KOPT-K1 (cell line): ENCODE measurements around the gene BRPF3.

ENCODE experiments used
- H3K27ac ChIP-seq: fragments of 200-600 bp; sonication (generic); 2 replicates; pipeline ENCODE4 v1.5.1; 2016; ENCODE audit warnings: antibody characterized with exemption, mild to moderate bottlenecking, low read depth, low read length; ENCODE audit not compliant: poor library complexity, severe bottlenecking
- H3K36me3 ChIP-seq: fragments of 200-600 bp; sonication (generic); 2 replicates; pipeline ENCODE4 v1.5.1; 2017; ENCODE audit warnings: antibody characterized with exemption, mild to moderate bottlenecking, low read length, moderate library complexity; ENCODE audit not compliant: insufficient read depth
- H3K9me3 ChIP-seq: fragments of 200-600 bp; sonication (generic); 2 replicates; pipeline ENCODE4 v1.5.1; 2017; ENCODE audit warnings: antibody characterized with exemption, low read length, mild to moderate bottlenecking; ENCODE audit not compliant: insufficient read depth, poor library complexity, severe bottlenecking

Gene BRPF3

DNA sequence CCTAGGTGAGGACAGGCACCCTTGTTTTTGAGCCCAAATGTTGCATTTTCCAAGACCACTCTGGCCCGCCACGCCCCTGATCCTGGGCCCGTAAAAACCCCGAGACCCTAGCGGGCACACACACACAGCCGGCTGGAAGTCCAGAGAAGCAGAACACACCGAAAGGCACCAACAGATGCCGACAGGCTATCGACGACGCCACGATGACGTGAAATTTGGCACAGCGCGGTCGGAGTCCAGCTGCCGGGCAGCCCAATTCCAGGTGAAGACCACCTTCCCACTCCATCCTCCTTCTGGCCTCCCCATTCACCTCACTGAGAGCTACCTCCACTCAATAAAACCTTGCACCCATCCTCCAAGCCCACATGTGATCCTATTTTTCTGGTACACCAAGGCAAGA, 39.3 kb downstream of the BRPF3 start:
- peaks cover 25% of the 10 kb centered on the region for H3K36me3 ChIP-seq
- no peaks in the 10 kb centered on the region for H3K9me3 ChIP-seq
- H3K27ac ChIP-seq = no peak overlapping the region

DNA sequence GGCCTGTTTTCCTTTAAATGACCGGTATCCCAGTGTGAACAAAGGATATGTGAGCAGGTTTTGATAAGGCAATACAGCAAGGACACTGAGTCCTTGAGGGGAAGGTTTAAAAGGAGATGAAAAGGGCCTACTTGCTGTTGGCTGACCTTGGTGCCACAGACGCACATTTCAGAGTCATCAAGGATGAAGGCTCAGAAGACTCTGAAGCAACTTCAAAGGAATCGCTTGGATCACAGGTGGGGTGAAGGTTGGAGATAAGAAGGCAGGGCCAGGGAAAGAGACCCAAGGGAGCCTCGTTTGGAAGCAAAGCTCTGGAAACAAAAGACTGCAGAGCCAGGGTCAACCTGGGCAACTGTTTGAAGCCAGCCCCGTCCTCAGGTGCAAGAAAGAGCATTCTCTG, 43.2 kb downstream of the BRPF3 start:
- no peaks in the 10 kb centered on the region for H3K9me3 ChIP-seq
- H3K27ac ChIP-seq = no peak overlapping the region
- no peaks in the 10 kb centered on the region for H3K36me3 ChIP-seq

DNA sequence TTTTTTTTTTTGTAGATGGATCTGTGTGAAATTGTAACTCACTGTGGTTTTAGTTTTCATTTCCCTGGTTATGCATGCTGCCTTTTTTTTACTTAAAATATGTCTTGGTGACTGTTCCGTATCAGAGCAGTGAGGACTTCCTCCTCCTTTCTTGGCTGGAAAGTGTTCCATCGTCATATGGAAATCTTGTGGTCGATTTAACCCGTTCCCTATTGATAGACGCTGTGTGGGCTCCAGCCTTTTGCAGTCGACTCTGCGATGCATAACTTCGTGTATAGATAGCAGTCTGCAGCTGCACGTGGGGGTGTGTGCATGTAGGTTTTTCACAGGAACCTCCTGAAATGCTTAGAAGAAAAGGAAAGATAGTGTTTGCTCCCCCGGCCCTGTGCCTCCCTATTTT, 45.2 kb downstream of the BRPF3 start:
- no peak overlapping the region for H3K27ac ChIP-seq
- no peaks in the 10 kb centered on the region for H3K9me3 ChIP-seq

DNA sequence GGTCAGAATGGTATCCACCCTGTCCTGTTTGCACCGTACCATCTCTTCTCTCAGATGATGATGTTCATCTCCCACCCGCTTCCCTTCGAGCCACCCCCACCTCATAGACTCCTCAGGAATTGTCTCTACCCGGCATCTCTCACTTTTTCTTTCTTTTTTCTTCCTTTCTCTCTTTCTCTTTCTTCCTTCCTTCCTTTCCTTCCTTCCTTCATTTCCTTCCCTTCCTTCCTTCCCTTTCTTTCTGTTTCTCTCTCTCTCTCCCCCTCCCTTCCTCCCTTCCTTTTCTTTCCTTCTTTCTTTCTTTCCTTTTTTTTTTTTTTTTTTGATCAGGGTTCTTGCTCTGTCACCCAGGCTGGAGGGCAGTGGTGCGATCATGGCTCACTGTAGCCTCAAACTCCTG, 45.6 kb downstream of the BRPF3 start:
- Histone ChIP-seq H3K36me3 (no peaks in the 10 kb centered on the region), H3K27ac (no peak overlapping the region)

More for the DNA sequence above, 45.2 kb downstream of the BRPF3 start:
- no peaks in the 10 kb centered on the region for H3K36me3 ChIP-seq

DNA sequence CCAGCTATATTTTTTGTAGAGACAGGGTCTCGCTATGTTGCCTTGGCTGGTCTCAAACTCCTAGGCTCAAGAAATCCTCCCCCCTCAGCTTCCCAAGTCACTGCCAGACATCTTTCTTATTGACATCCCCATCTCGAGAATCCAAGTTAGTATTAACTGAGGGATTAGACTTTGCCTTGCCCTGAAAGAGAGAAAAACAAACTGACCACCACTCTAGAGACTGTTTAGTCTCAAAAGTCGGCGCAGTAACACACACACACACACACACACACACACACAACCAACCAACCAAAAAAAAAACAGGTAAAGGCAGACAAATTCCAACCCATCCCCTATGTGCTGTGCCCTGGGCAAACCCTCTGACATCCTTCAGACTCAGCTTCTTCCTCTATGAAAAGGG, 46.1 kb downstream of the BRPF3 start:
- Histone ChIP-seq H3K9me3 (no peaks in the 10 kb centered on the region), H3K27ac (no peak overlapping the region), H3K36me3 (no peaks in the 10 kb centered on the region)

More for the DNA sequence above, 45.6 kb downstream of the BRPF3 start:
- no peaks in the 10 kb centered on the region for H3K9me3 ChIP-seq

DNA sequence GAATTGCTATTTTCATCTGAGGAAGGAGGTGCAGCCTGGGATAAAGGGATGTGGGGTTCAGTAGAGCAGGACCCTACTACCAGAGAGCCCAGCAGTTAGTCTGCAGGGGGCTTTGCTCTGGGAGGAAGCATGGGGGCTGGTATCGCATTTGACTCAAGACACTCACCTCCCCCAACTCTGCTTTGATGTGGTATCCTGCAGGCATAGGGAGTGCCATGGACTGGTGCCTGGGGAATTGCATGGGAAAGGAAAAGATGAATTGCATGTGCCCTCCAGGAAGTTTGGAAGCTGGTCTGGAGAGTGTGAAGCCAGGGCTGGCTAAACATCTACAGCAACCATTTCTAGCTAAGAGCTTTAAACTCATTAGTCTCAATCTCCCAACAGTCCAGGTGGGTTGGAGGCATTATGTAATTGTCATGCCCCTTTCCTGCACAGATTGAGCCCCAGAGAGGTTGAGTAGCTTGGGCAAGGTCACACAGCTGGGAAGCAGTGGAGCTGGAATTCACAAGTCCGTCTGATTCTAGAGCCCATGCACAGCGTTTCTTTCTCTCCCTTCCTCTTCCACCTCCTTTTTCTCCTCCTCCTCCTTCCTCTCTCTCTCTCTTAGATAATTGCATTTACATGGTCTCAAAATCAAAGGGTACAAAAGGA, 47.1 kb downstream of the BRPF3 start:
- no peaks in the 10 kb centered on the region for H3K9me3 ChIP-seq
- H3K27ac ChIP-seq = no peak overlapping the region
- no peaks in the 10 kb centered on the region for H3K36me3 ChIP-seq

DNA sequence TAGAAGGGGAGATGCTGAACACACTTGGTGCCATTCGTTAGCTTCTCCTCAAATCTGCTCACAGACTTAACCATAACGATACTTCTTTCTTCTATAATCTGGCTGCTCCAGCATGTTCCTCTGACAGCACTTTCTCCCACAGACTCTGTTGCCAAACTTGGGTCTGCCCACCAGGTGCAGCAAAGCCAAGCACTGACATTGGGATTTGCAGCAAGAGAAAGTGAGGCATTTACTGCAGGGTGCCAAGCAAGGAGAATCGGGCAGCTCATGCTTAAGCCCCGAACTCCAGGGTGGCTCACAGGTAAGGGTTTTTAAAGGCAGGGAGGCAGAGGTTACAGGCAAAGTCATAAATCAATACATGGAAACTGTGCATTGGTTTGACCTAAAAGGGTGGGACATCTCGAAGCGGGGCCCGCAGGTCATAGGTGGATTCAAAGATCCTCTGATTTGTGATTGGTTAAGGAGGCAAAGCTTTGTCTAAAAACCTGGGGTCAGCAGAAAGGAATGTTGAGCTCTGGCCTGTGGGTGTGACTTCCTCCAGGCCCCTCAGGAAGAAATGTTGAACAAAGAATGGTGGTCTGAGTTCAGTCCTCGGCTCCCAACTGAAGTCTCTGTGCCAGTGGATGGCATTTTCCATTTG, 48.2 kb downstream of the BRPF3 start:
- H3K9me3 ChIP-seq = no peaks in the 10 kb centered on the region
- no peaks in the 10 kb centered on the region for H3K36me3 ChIP-seq
- no peak overlapping the region for H3K27ac ChIP-seq

DNA sequence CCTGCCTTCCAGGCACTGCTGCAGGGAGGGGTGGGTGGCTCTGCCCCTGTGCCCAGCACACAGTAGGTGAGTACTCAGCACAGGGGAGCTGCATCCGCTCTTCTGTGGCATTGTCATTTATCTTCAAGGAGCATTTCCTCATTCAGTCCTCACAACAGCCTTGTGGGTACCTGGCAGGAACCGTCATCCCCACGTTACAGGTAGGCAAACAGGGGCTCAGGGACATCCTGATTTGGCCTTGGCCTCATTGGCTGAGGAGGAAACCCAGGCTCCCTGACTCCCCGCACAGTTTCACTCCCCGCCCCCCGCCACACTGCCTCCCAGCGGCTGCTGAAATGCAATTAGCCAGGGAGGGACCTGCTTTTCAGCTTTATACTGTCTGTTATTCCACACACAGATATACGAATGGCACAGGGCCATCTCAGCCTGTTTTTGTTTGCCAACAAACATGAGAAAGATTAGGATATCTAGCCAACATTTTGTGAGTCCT, 49.1 kb downstream of the BRPF3 start:
- no peaks in the 10 kb centered on the region for H3K36me3 ChIP-seq
- H3K27ac ChIP-seq = no peak overlapping the region
- no peaks in the 10 kb centered on the region for H3K9me3 ChIP-seq

DNA sequence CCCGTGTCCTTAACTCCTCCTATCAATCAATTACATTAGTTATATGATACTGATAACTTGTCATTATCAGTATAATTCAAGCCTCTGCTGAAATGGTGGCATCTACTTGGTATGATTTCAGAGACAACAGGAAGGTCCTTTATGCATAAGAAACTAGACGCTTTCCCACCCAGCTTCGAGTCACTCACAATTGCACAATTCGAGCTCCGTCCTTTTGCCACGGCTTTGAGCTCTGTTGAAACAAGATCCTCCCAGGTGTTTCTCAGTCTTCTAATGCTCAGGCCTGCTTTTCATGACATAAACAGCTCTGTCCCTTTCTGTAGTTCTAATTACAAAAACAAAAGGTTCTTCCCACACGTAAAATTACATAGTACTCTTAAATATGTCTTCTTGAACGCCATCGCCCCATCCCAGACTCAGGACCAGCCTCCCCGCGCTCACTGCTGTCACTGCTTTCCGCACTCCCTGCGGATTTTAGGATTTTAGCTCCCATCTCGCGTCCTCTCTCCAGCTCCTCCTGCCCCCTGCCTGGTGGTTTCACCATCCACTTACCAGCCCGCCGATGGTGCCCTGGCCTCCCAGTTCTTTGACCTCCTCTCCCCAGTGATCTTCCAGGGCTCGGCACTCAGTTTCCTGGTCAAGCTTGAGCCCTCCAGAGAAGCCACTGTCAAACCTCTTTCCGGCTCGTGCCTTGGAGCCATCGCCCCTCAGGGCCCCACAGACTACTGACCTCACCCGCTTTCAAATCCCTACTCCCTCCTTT, 50.1 kb downstream of the BRPF3 start:
- no peaks in the 10 kb centered on the region for H3K9me3 ChIP-seq
- H3K36me3 ChIP-seq = no peaks in the 10 kb centered on the region
- H3K27ac ChIP-seq = no peak overlapping the region

DNA sequence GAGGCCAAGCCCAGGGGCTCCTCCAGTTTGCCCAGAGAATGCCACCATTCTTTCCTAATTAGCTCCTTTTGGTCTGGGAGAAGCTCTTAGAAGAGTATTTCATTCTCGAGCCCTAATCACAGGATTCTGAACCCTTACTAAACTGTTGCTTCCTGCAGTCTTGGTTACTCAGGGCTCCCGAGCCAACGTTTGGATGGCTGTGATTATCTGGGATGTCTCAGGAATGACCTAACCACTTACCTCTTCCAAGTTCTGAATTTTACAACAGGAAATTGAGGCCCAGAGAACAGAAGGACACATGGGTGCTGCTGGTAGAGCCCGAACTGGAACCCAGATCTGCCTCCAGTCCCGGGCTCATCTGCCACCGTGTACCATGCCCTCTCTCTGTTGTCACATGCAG, 51.1 kb downstream of the BRPF3 start:
- Histone ChIP-seq H3K36me3 (no peaks in the 10 kb centered on the region), H3K27ac (no peak overlapping the region), H3K9me3 (no peaks in the 10 kb centered on the region)

DNA sequence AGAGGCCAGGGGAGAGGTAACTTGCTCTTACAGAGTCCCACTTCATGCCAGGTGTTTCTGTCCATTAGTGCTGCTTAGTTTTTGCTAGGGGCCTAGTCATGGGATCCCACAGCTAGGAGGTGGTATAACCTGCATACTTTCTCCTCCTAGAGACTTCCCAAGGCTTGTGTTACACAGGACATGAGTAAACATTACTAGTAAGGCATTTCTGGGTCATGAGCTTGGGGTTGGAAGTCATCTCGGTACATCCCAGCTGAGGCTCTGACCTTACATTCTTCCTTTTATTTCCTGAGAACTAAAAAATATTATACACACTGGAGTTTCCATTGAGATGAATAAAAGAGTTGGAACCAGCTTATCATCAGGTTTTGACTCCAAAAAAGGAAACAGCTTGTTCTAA, 52.4 kb downstream of the BRPF3 start:
- no peaks in the 10 kb centered on the region for H3K9me3 ChIP-seq
- no peak overlapping the region for H3K27ac ChIP-seq
- no peaks in the 10 kb centered on the region for H3K36me3 ChIP-seq

DNA sequence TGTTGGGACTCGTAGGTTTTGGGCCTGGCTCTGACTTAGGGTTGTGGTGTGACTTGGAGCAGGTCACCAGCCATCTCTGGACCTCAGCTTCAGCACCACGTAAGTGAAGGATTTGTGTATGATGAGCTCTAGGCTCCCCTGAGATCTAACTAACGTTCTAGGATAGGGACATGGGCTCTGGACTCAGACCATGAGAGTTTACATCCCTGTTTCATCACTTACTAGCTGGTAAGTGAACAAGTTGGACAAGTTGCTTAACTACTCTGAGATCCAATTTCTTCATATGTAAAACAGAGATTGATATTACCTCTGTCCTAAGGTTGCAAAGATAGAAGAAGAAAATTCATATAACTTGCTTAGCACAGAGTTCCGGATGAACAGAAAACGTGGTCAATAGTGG, 53.0 kb downstream of the BRPF3 start:
- no peak overlapping the region for H3K27ac ChIP-seq
- H3K9me3 ChIP-seq = no peaks in the 10 kb centered on the region
- no peaks in the 10 kb centered on the region for H3K36me3 ChIP-seq

DNA sequence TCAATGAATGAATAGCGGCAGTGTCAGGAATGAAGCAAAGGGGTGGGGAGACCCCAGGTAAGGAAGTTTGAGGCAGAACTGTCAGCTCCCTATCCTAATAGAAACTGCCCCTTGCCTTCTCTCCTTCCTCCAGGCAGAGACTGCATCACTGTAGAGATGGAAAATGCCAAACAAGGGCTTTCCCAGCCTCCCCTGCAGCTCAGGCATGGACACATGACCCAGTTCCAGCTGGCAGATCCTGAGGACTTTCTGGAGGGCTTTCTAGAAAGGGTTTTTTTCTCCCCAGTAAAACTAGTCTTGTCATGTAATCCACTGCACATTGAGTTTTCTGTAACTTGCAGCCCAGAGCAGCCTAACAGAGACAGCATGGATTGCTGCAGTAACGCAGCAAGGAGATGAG, 55.5 kb downstream of the BRPF3 start:
- H3K27ac ChIP-seq = no peak overlapping the region
- no peaks in the 10 kb centered on the region for H3K9me3 ChIP-seq
- H3K36me3 ChIP-seq = no peaks in the 10 kb centered on the region

DNA sequence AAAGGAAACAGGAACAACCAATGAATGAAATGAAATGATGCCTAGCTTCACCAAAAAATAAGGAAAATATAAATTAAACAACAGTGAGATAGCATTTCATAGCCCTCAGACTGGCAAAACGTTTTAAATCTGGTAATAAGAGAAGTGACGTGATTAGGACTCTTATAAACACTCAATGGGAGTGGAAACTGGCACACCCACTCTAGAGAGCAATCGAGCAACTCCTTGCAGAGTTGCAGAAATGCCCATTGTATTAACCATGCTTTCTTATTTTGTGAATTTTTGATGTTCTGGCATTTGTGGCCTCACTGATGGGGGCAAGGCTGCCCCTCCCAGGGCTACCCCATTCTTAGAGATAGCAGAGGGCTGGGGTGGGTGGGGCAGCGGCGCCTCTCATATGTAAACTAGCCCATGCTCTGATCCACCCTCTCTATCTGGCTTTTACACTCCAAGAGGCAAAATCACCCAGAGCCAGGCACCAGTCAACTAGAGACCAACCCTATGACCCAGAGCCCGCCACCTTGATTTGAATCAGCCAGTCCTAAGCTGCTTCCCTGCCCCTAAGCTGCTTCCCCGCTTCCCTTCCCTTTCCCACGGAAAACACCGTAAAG, 67.0 kb downstream of the BRPF3 start:
- H3K9me3 ChIP-seq = peaks cover 8% of the 10 kb centered on the region
- no peaks in the 10 kb centered on the region for H3K36me3 ChIP-seq
- no peak overlapping the region for H3K27ac ChIP-seq

DNA sequence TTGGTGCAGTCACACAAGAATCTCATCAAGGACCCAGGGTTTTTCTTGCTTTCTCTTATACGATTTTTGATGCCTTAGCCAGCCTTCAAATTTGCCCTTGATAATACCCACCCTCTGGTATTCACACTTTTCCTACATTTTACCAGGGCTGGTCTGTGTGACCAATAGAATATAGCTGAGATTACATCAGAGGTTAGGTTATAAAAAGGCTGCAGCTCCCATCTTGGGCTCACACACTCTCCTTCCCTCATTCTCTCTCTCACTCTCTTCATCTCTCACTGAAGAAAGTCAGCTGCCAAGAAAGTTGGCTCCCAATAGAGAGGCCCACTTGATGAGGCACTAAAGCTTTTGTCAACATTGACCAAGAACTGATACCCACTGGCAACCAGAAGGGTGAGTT, 69.2 kb downstream of the BRPF3 start:
- Histone ChIP-seq H3K9me3 (peaks cover 8% of the 10 kb centered on the region), H3K36me3 (no peaks in the 10 kb centered on the region), H3K27ac (no peak overlapping the region)
